GM23338 (cell line): Measurements from ENCODE around the gene WEE2. TPM values are rescaled to one million over a fixed set of nuclear protein-coding genes. Genes with fewer than 3 reads are reported as not detected.

Experiments
- ATAC-seq: fragments of 200-7000 bp; cut with Tn5 transposase; 3 replicates; pipeline ENCODE4 v1.9.1; 2020
- DNase-seq: peaks from one replicate; pipeline ENCODE4 v3.0.0-alpha.2; 2015; ENCODE audit warnings: low spot score
- H2AFZ ChIP-seq: fragments of 200-600 bp; sonication (generic); 2 replicates; pipeline ENCODE4 v1.8.0; 2016; ENCODE audit warnings: antibody characterized with exemption, mild to moderate bottlenecking, moderate library complexity
- H3F3A ChIP-seq: fragments of 200-600 bp; sonication (generic); replicated peaks from 2 replicates; pipeline ENCODE4 v1.8.0; 2017; ENCODE audit warnings: antibody characterized with exemption, mixed run types, low read depth
- H3K27ac ChIP-seq: fragments of 200-600 bp; sonication (generic); 2 replicates; pipeline ENCODE4 v1.6.1; 2016; ENCODE audit warnings: low read depth
- H3K27me3 ChIP-seq: fragments of 200-600 bp; sonication (generic); 2 replicates; pipeline ENCODE4 v1.8.0; 2016; ENCODE audit warnings: mild to moderate bottlenecking, mixed run types, moderate library complexity; ENCODE audit not compliant: insufficient read depth
- H3K36me3 ChIP-seq: fragments of 200-600 bp; sonication (generic); 2 replicates; pipeline ENCODE4 v1.8.0; 2016; ENCODE audit warnings: mild to moderate bottlenecking; ENCODE audit not compliant: insufficient read depth
- H3K4me1 ChIP-seq: fragments of 200-600 bp; sonication (generic); 2 replicates; pipeline ENCODE4 v1.8.0; 2016; ENCODE audit warnings: mild to moderate bottlenecking, moderate library complexity; ENCODE audit not compliant: insufficient read depth
- H3K4me2 ChIP-seq: fragments of 200-600 bp; sonication (generic); 2 replicates; pipeline ENCODE4 v1.7.1; 2017; ENCODE audit warnings: mixed run types
- H3K4me3 ChIP-seq: fragments of 200-600 bp; sonication (generic); 2 replicates; pipeline ENCODE4 v1.6.1; 2016; ENCODE audit warnings: mixed run types
- H3K79me2 ChIP-seq: fragments of 200-600 bp; sonication (generic); replicated peaks from 2 replicates; pipeline ENCODE4 v1.8.0; 2017; ENCODE audit warnings: mild to moderate bottlenecking; ENCODE audit not compliant: insufficient read depth
- H3K9me2 ChIP-seq: fragments of 200-600 bp; sonication (generic); 2 replicates; pipeline ENCODE4 v1.8.0; 2017; ENCODE audit not compliant: insufficient read depth
- H4K20me1 ChIP-seq: fragments of 200-600 bp; sonication (generic); replicated peaks from 2 replicates; pipeline ENCODE4 v1.8.0; 2017; ENCODE audit warnings: mild to moderate bottlenecking; ENCODE audit not compliant: insufficient read depth
- H3K27ac Mint-ChIP-seq: 2 replicates; pipeline ENCODE4 v1.8.0; 2020; ENCODE audit warnings: inconsistent platforms, mild to moderate bottlenecking, moderate library complexity, mixed read lengths
- H3K27me3 Mint-ChIP-seq: 3 replicates; pipeline ENCODE4 v1.8.0; 2022; ENCODE audit warnings: low read depth, mild to moderate bottlenecking, moderate library complexity, mixed read lengths, inconsistent platforms; ENCODE audit not compliant: insufficient read depth, poor library complexity
- H3K36me3 Mint-ChIP-seq: 3 replicates; pipeline ENCODE4 v1.8.0; 2021; ENCODE audit warnings: low read depth, mild to moderate bottlenecking, inconsistent platforms, moderate library complexity, mixed read lengths
- H3K4me1 Mint-ChIP-seq: 3 replicates; pipeline ENCODE4 v1.8.0; 2020; ENCODE audit warnings: mild to moderate bottlenecking, inconsistent platforms, mixed read lengths
- H3K4me3 Mint-ChIP-seq: 3 replicates; pipeline ENCODE4 v1.8.0; 2021; ENCODE audit warnings: moderate library complexity, mild to moderate bottlenecking, inconsistent platforms, mixed read lengths
- H3K9me3 Mint-ChIP-seq: 3 replicates; pipeline ENCODE4 v1.8.0; 2020; ENCODE audit warnings: moderate library complexity, mild to moderate bottlenecking, inconsistent platforms, mixed read lengths
- CREB1 ChIP-seq: fragments of 250-450 bp; sonication (Bioruptor Pico); IDR thresholded peaks from 2 replicates; pipeline ENCODE4 v1.5.0; 2020; ENCODE audit warnings: low read depth, mild to moderate bottlenecking, moderate library complexity
- CTCF ChIP-seq, 2 experiments: fragments of 200-600 bp in 1 of 2; sonication (generic) in 1 of 2; conservative IDR thresholded peaks; 2 replicates each; pipeline versions ENCODE4 v1.5.1 to v1.6.1; 2016 to 2017; ENCODE audit warnings: antibody characterized with exemption in 2 of 2, low read depth in 2 of 2, mild to moderate bottlenecking in 2 of 2, moderate library complexity in 1 of 2
- ETS1 ChIP-seq: IDR thresholded peaks from 2 replicates; pipeline ENCODE4 v1.6.1; 2016; ENCODE audit warnings: antibody characterized with exemption
- EZH2 ChIP-seq: fragments of 200-600 bp; sonication (generic); IDR thresholded peaks from one replicate; pipeline ENCODE4 v1.8.0; 2017; ENCODE audit warnings: antibody characterized with exemption, mild to moderate bottlenecking, low read depth; ENCODE audit not compliant: unreplicated experiment
- EZH2phosphoT487 ChIP-seq: fragments of 200-600 bp; sonication (generic); IDR thresholded peaks from one replicate; pipeline ENCODE4 v1.8.1; 2018; ENCODE audit warnings: antibody characterized with exemption; ENCODE audit not compliant: unreplicated experiment
- JUNB ChIP-seq: IDR thresholded peaks from one replicate; pipeline ENCODE4 v1.6.1; 2016; ENCODE audit warnings: antibody characterized with exemption; ENCODE audit not compliant: unreplicated experiment
- NANOG ChIP-seq: IDR thresholded peaks from 2 replicates; pipeline ENCODE4 v1.6.1; 2016; ENCODE audit warnings: antibody characterized with exemption, borderline replicate concordance
- POLR2AphosphoS5 ChIP-seq: IDR thresholded peaks from 2 replicates; pipeline ENCODE4 v1.6.1; 2016; ENCODE audit warnings: antibody characterized with exemption, low read depth
- STAT1 ChIP-seq: IDR thresholded peaks from one replicate; pipeline ENCODE4 v1.6.1; 2016; ENCODE audit warnings: antibody characterized with exemption; ENCODE audit not compliant: unreplicated experiment
- ZNF114 ChIP-seq: fragments of 250-450 bp; sonication (Bioruptor Pico); IDR thresholded peaks from 2 replicates; pipeline ENCODE4 v1.5.0; 2020; ENCODE audit warnings: mild to moderate bottlenecking, moderate library complexity
- ZNF331 ChIP-seq: fragments of 250-450 bp; sonication (Bioruptor Pico); IDR thresholded peaks from 2 replicates; pipeline ENCODE4 v1.5.0; 2020; ENCODE audit warnings: low read depth, mild to moderate bottlenecking, moderate library complexity
- polyA plus RNA-seq: library from polyadenylated mRNA; unstranded; fragments of >200 nt; fragmentation: Nextera tagmentation; extraction: Ambion mirVana; gene quantifications from 2 replicates; pipeline ENCODE4 v1.2.1, GENCODE V29; 2016
- total RNA-seq: library from RNA; depleted of rRNA; stranded (reverse); fragments of >200 nt; shearing (Covaris generic); gene quantifications from 2 replicates; pipeline ENCODE4 v1.2.3, GENCODE V29; 2014
- TF ChIP-seq, protein P1 (sequence below): IDR thresholded peaks from one replicate; pipeline ENCODE4 v1.6.1; 2018; ENCODE audit warnings: antibody characterized with exemption; ENCODE audit not compliant: unreplicated experiment
- TF ChIP-seq, protein P2 (sequence below): fragments of 250-450 bp; sonication (Bioruptor Pico); IDR thresholded peaks from 2 replicates; pipeline ENCODE4 v1.5.0; 2020; ENCODE audit warnings: mild to moderate bottlenecking, moderate library complexity

The WEE2 gene
- total and polyA plus RNA-seq, 2 experiments from 2014 or later: not detected

DNA sequence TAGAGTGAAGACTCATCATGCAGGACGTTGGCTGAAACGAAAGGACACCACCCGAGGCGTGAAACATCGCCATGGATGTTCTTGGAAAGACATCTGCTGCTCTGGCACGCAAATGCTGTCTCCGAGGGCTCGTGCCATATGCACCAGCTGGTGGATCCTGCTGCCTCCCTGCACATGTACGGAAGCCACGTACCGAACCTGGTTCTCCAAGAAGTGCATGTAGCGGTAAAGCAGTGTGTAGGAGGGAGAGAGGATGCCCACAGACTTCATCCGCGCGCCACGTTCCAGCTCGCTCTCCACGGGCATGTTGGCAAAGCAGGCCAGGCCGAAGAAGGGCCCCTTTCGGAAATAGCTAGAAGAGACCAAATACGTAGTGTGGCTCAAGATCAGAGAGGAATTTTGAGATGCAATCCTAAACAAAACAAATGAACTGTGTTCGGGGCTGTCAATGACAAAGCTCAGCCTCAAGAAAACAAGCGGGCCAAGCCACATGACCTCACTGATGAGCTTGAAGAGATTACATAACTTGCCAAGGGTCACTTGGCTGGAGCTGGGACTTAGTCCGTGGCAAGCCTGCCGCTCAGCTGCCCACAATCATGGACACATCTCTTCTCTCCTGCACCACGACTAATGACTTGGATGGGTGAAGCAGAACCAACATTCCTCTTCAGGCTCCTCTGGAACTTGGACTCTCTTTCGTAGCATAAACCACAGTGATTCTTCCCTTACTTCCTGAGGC lies 22.7 kb upstream of the WEE2 start:
- Histone ChIP-seq H3K36me3 (no peaks in the 10 kb centered on the region), H3K27ac (no peak overlapping the region), H3K27me3 (no peaks in the 10 kb centered on the region), H3K4me3 (no peak overlapping the region), H3F3A (no peaks in the 10 kb centered on the region), H3K79me2 (peaks cover 23% of the 10 kb centered on the region), H2AFZ (no peak overlapping the region), H3K9me2 (no peaks in the 10 kb centered on the region), H3K4me1 (peaks cover 8% of the 10 kb centered on the region), H4K20me1 (peaks cover 11% of the 10 kb centered on the region; the same call in 1 of the 2 replicates), H3K4me2 (no peak overlapping the region)
- DNase-seq (no peak), ATAC-seq (no peak)
- Mint-ChIP-seq H3K4me1 (peaks cover 16% of the 10 kb centered on the region), H3K27ac (no peak overlapping the region), H3K9me3 (no peaks in the 10 kb centered on the region), H3K36me3 (peaks cover 5% of the 10 kb centered on the region; the same call in 2 of the 3 replicates), H3K27me3 (no peaks in the 10 kb centered on the region), H3K4me3 (no peak overlapping the region)
- no peak for TF ChIP-seq CREB1 (CRISPR knock-in tag)
- no peak for TF ChIP-seq ZNF331 (CRISPR knock-in tag)
- no peak for TF ChIP-seq NANOG
- TF ChIP-seq, protein P1, sequence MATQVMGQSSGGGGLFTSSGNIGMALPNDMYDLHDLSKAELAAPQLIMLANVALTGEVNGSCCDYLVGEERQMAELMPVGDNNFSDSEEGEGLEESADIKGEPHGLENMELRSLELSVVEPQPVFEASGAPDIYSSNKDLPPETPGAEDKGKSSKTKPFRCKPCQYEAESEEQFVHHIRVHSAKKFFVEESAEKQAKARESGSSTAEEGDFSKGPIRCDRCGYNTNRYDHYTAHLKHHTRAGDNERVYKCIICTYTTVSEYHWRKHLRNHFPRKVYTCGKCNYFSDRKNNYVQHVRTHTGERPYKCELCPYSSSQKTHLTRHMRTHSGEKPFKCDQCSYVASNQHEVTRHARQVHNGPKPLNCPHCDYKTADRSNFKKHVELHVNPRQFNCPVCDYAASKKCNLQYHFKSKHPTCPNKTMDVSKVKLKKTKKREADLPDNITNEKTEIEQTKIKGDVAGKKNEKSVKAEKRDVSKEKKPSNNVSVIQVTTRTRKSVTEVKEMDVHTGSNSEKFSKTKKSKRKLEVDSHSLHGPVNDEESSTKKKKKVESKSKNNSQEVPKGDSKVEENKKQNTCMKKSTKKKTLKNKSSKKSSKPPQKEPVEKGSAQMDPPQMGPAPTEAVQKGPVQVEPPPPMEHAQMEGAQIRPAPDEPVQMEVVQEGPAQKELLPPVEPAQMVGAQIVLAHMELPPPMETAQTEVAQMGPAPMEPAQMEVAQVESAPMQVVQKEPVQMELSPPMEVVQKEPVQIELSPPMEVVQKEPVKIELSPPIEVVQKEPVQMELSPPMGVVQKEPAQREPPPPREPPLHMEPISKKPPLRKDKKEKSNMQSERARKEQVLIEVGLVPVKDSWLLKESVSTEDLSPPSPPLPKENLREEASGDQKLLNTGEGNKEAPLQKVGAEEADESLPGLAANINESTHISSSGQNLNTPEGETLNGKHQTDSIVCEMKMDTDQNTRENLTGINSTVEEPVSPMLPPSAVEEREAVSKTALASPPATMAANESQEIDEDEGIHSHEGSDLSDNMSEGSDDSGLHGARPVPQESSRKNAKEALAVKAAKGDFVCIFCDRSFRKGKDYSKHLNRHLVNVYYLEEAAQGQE: no peak
- TF ChIP-seq JUNB: no peak
- TF ChIP-seq EZH2: no peak
- no peak for TF ChIP-seq CTCF (conservative IDR thresholded peaks at IDR 0.05; ENCODE audit: low read depth in 2 of 2)
- no peak for TF ChIP-seq POLR2AphosphoS5
- no peak for TF ChIP-seq STAT1
- TF ChIP-seq, protein P2, sequence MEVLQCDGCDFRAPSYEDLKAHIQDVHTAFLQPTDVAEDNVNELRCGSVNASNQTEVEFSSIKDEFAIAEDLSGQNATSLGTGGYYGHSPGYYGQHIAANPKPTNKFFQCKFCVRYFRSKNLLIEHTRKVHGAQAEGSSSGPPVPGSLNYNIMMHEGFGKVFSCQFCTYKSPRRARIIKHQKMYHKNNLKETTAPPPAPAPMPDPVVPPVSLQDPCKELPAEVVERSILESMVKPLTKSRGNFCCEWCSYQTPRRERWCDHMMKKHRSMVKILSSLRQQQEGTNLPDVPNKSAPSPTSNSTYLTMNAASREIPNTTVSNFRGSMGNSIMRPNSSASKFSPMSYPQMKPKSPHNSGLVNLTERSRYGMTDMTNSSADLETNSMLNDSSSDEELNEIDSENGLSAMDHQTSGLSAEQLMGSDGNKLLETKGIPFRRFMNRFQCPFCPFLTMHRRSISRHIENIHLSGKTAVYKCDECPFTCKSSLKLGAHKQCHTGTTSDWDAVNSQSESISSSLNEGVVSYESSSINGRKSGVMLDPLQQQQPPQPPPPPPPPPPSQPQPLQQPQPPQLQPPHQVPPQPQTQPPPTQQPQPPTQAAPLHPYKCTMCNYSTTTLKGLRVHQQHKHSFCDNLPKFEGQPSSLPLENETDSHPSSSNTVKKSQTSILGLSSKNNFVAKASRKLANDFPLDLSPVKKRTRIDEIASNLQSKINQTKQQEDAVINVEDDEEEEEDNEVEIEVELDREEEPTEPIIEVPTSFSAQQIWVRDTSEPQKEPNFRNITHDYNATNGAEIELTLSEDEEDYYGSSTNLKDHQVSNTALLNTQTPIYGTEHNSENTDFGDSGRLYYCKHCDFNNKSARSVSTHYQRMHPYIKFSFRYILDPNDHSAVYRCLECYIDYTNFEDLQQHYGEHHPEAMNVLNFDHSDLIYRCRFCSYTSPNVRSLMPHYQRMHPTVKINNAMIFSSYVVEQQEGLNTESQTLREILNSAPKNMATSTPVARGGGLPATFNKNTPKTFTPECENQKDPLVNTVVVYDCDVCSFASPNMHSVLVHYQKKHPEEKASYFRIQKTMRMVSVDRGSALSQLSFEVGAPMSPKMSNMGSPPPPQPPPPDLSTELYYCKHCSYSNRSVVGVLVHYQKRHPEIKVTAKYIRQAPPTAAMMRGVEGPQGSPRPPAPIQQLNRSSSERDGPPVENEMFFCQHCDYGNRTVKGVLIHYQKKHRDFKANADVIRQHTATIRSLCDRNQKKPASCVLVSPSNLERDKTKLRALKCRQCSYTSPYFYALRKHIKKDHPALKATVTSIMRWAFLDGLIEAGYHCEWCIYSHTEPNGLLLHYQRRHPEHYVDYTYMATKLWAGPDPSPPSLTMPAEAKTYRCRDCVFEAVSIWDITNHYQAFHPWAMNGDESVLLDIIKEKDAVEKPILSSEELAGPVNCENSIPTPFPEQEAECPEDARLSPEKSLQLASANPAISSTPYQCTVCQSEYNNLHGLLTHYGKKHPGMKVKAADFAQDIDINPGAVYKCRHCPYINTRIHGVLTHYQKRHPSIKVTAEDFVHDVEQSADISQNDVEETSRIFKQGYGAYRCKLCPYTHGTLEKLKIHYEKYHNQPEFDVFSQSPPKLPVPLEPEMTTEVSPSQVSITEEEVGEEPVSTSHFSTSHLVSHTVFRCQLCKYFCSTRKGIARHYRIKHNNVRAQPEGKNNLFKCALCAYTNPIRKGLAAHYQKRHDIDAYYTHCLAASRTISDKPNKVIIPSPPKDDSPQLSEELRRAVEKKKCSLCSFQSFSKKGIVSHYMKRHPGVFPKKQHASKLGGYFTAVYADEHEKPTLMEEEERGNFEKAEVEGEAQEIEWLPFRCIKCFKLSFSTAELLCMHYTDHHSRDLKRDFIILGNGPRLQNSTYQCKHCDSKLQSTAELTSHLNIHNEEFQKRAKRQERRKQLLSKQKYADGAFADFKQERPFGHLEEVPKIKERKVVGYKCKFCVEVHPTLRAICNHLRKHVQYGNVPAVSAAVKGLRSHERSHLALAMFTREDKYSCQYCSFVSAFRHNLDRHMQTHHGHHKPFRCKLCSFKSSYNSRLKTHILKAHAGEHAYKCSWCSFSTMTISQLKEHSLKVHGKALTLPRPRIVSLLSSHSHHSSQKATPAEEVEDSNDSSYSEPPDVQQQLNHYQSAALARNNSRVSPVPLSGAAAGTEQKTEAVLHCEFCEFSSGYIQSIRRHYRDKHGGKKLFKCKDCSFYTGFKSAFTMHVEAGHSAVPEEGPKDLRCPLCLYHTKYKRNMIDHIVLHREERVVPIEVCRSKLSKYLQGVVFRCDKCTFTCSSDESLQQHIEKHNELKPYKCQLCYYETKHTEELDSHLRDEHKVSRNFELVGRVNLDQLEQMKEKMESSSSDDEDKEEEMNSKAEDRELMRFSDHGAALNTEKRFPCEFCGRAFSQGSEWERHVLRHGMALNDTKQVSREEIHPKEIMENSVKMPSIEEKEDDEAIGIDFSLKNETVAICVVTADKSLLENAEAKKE (CRISPR knock-in tag): no peak
- no peak for TF ChIP-seq ZNF114 (CRISPR knock-in tag)
- no peak for TF ChIP-seq EZH2phosphoT487
- no peak for TF ChIP-seq ETS1
